Liver (tissue), 9 donors: ENCODE measurements around the gene PLCD3. TPM values are rescaled to one million over a fixed set of nuclear protein-coding genes. Genes with fewer than 3 reads are reported as not detected.
A peak's percentile ranks its signal among the peaks of the same experiment; 100 is the strongest.

Source experiments
- DNase-seq: peaks from one replicate; pipeline ENCODE4 v3.0.0-alpha.2; 2017; ENCODE audit warnings: low spot score
- H3K27ac ChIP-seq, 2 donors: one replicate each; pipeline ENCODE4 v1.7.0; 2013; ENCODE audit warnings: inconsistent platforms in 2 of 2, low read length in 2 of 2, control low read depth in 1 of 2, low read depth in 1 of 2, mild to moderate bottlenecking in 1 of 2
- H3K27me3 ChIP-seq, 4 donors: one replicate each; pipeline versions ENCODE4 v1.6.1 to v1.7.0; 2013; ENCODE audit warnings: low read length in 3 of 4, inconsistent platforms in 1 of 4, mild to moderate bottlenecking in 1 of 4, moderate library complexity in 1 of 4; ENCODE audit not compliant: control insufficient read depth in 4 of 4, insufficient read depth in 4 of 4
- H3K36me3 ChIP-seq, 4 donors: one replicate each; pipeline versions ENCODE4 v1.6.1 to v1.7.0; 2013; ENCODE audit warnings: low read length in 3 of 4, mild to moderate bottlenecking in 3 of 4, low read depth in 1 of 4, moderate library complexity in 1 of 4; ENCODE audit not compliant: control insufficient read depth in 4 of 4, insufficient read depth in 3 of 4
- H3K4me1 ChIP-seq, 4 donors: one replicate each; pipeline versions ENCODE4 v1.6.1 to v1.7.0; 2013; ENCODE audit warnings: low read length in 3 of 4, mild to moderate bottlenecking in 3 of 4, moderate library complexity in 1 of 4; ENCODE audit not compliant: control insufficient read depth in 4 of 4, insufficient read depth in 4 of 4
- H3K4me3 ChIP-seq, 3 donors: one replicate each; pipeline versions ENCODE4 v1.6.1 to v1.7.0; 2013; ENCODE audit warnings: low read length in 3 of 3, control low read depth in 1 of 3, low read depth in 1 of 3, mild to moderate bottlenecking in 1 of 3
- H3K9ac ChIP-seq, 2 donors: one replicate each; pipeline ENCODE4 v1.7.0; 2013; ENCODE audit warnings: low read length in 2 of 2, mild to moderate bottlenecking in 2 of 2, moderate library complexity in 2 of 2, control low read depth in 1 of 2, low read depth in 1 of 2
- H3K9me3 ChIP-seq, 4 donors: one replicate each; pipeline versions ENCODE4 v1.6.1 to v1.7.0; 2013; ENCODE audit warnings: low read length in 3 of 4; ENCODE audit not compliant: control insufficient read depth in 4 of 4
- ATF3 ChIP-seq: IDR thresholded peaks from 2 replicates; pipeline ENCODE4 v1.6.1; 2016; ENCODE audit warnings: antibody characterized with exemption
- CTCF ChIP-seq: fragments of 150-350 bp; IDR thresholded peaks from 2 replicates; pipeline ENCODE4 v1.5.1; 2017; ENCODE audit warnings: improper control_type of control experiment, low read depth, low read length; ENCODE audit not compliant: missing input control
- EGR1 ChIP-seq, 2 donors: IDR thresholded peaks; 2 replicates each; pipeline ENCODE4 v1.6.1; 2016 to 2018; ENCODE audit warnings: antibody characterized with exemption in 2 of 2, low read depth in 2 of 2
- FOXA1 ChIP-seq: IDR thresholded peaks from 2 replicates; pipeline ENCODE4 v1.6.1; 2016; ENCODE audit warnings: antibody characterized with exemption
- FOXA2 ChIP-seq: IDR thresholded peaks from 2 replicates; pipeline ENCODE4 v1.6.1; 2016; ENCODE audit warnings: antibody characterized with exemption
- GABPA ChIP-seq, 2 donors: IDR thresholded peaks in 1 of 2; conservative IDR thresholded peaks in 1 of 2; 2 replicates each; pipeline ENCODE4 v1.6.1; 2016; ENCODE audit warnings: antibody characterized with exemption in 2 of 2, mild to moderate bottlenecking in 1 of 2, moderate library complexity in 1 of 2
- HNF4A ChIP-seq, 2 donors: conservative IDR thresholded peaks; 2 replicates each; pipeline ENCODE4 v1.6.1; 2016; ENCODE audit warnings: antibody characterized with exemption in 2 of 2, mild to moderate bottlenecking in 2 of 2
- HNF4G ChIP-seq: IDR thresholded peaks from 2 replicates; pipeline ENCODE4 v1.6.1; 2016; ENCODE audit warnings: antibody characterized with exemption
- JUND ChIP-seq, 2 donors: IDR thresholded peaks; 2 replicates each; pipeline ENCODE4 v1.6.1; 2016; ENCODE audit warnings: antibody characterized with exemption in 2 of 2
- NR2F2 ChIP-seq: IDR thresholded peaks from 2 replicates; pipeline ENCODE4 v1.6.1; 2016; ENCODE audit warnings: antibody characterized with exemption
- RAD21 ChIP-seq, 2 donors: IDR thresholded peaks; 2 replicates each; pipeline ENCODE4 v1.6.1; 2016; ENCODE audit warnings: antibody characterized with exemption in 2 of 2, mild to moderate bottlenecking in 2 of 2
- RXRA ChIP-seq, 2 donors: IDR thresholded peaks; 2 replicates each; pipeline ENCODE4 v1.6.1; 2017 to 2018; ENCODE audit warnings: antibody characterized with exemption in 2 of 2, mild to moderate bottlenecking in 1 of 2
- SP1 ChIP-seq: IDR thresholded peaks from 2 replicates; pipeline ENCODE4 v1.6.1; 2018; ENCODE audit warnings: antibody characterized with exemption, mild to moderate bottlenecking
- TAF1 ChIP-seq: conservative IDR thresholded peaks from 2 replicates; pipeline ENCODE4 v1.6.1; 2016; ENCODE audit warnings: antibody characterized with exemption, mild to moderate bottlenecking
- YY1 ChIP-seq: IDR thresholded peaks from 2 replicates; pipeline ENCODE4 v1.6.1; 2016; ENCODE audit warnings: antibody characterized with exemption, mild to moderate bottlenecking
- ZBTB33 ChIP-seq: IDR thresholded peaks from 2 replicates; pipeline ENCODE4 v1.6.1; 2016; ENCODE audit warnings: antibody characterized with exemption
- WGBS: extraction: QIAGEN DNeasy Blood & Tissue Kit; methylation state at CpG from one replicate; pipeline ENCODE4 v1.1.7; 2013; 5-methylcytosine and 5-hydroxymethylcytosine counted together
- polyA plus RNA-seq, 2 donors: library from polyadenylated mRNA; stranded (reverse) in 1 of 2; unstranded in 1 of 2; fragments of 200-250 nt in 1 of 2; fragments of >200 nt in 1 of 2; fragmentation: Nextera tagmentation in 1 of 2; extraction: Ambion mirVana in 1 of 2; gene quantifications; one replicate each; pipeline versions ENCODE4 v1.2.1 to v1.2.3, GENCODE V29; 2013 to 2015
- total RNA-seq, 2 donors: library from RNA; depleted of rRNA; stranded (reverse); fragments of >200 nt; gene quantifications; one replicate each; pipeline ENCODE4 v1.2.3, GENCODE V29; 2014
- TF ChIP-seq, protein P1 (sequence below): IDR thresholded peaks from 2 replicates; pipeline ENCODE4 v1.6.1; 2016; ENCODE audit warnings: antibody characterized with exemption, mild to moderate bottlenecking
- TF ChIP-seq, protein P2 (sequence below): IDR thresholded peaks from 2 replicates; pipeline ENCODE4 v1.6.1; 2016; ENCODE audit warnings: antibody characterized with exemption
- donor health status: healthy.
- donor health status: healthy.
- donor health status: healthy.
- donor health status: healthy.
- donor health status: healthy.

PLCD3 gene
- total and polyA plus RNA-seq, 4 donors, result 0.28 to 2.3 (median 1.4) TPM

DNA sequence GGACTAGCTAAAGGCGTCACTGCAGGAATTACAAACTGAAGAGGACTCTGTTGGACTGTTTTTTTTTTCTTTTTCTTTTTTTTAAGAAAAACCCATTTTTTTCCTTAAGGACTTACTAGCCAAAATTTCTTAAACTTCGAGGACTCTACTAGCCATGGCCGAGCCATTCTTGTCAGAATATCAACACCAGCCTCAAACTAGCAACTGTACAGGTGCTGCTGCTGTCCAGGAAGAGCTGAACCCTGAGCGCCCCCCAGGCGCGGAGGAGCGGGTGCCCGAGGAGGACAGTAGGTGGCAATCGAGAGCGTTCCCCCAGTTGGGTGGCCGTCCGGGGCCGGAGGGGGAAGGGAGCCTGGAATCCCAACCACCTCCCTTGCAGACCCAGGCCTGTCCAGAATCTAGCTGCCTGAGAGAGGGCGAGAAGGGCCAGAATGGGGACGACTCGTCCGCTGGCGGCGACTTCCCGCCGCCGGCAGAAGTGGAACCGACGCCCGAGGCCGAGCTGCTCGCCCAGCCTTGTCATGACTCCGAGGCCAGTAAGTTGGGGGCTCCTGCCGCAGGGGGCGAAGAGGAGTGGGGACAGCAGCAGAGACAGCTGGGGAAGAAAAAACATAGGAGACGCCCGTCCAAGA lies 16.8 kb upstream of the PLCD3 start:
- peak; percentile 87 for DNase-seq
- Histone ChIP-seq H3K36me3 (no peaks in the 10 kb centered on the region), H3K27ac (peak overlapping the region; percentile 91 to 95), H3K9ac (peak overlapping the region; percentile 89 to 98), H3K27me3 (no peaks in the 10 kb centered on the region), H3K4me3 (peak overlapping the region; percentile 67 to 92 (median 92)), H3K9me3 (no peaks in the 10 kb centered on the region), H3K4me1 (peaks cover 3 to 49% (median 37%) of the 10 kb centered on the region in 4 donors)
- peak in 1 of 2 donors; percentile 26 for TF ChIP-seq HNF4A (conservative IDR thresholded peaks at IDR 0.05)
- no peak for TF ChIP-seq NR2F2
- TF ChIP-seq SP1, result no peak
- TF ChIP-seq TAF1, result peak; percentile 55
- no peak for TF ChIP-seq YY1
- TF ChIP-seq ZBTB33, result no peak
- peak; percentile 4 for TF ChIP-seq ATF3
- TF ChIP-seq, protein P1, sequence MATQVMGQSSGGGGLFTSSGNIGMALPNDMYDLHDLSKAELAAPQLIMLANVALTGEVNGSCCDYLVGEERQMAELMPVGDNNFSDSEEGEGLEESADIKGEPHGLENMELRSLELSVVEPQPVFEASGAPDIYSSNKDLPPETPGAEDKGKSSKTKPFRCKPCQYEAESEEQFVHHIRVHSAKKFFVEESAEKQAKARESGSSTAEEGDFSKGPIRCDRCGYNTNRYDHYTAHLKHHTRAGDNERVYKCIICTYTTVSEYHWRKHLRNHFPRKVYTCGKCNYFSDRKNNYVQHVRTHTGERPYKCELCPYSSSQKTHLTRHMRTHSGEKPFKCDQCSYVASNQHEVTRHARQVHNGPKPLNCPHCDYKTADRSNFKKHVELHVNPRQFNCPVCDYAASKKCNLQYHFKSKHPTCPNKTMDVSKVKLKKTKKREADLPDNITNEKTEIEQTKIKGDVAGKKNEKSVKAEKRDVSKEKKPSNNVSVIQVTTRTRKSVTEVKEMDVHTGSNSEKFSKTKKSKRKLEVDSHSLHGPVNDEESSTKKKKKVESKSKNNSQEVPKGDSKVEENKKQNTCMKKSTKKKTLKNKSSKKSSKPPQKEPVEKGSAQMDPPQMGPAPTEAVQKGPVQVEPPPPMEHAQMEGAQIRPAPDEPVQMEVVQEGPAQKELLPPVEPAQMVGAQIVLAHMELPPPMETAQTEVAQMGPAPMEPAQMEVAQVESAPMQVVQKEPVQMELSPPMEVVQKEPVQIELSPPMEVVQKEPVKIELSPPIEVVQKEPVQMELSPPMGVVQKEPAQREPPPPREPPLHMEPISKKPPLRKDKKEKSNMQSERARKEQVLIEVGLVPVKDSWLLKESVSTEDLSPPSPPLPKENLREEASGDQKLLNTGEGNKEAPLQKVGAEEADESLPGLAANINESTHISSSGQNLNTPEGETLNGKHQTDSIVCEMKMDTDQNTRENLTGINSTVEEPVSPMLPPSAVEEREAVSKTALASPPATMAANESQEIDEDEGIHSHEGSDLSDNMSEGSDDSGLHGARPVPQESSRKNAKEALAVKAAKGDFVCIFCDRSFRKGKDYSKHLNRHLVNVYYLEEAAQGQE, result no peak
- no peak for TF ChIP-seq FOXA2
- TF ChIP-seq RXRA (IDR thresholded peaks at IDR 0.05), result peak in 1 of 2 donors; percentile 45
- no peak for TF ChIP-seq EGR1 (IDR thresholded peaks at IDR 0.05; ENCODE audit: low read depth in 2 of 2)
- TF ChIP-seq, protein P2, sequence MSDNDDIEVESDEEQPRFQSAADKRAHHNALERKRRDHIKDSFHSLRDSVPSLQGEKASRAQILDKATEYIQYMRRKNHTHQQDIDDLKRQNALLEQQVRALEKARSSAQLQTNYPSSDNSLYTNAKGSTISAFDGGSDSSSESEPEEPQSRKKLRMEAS, result no peak
- no peak for TF ChIP-seq GABPA (IDR thresholded peaks at IDR 0.05 in 1 of 2, conservative IDR thresholded peaks at IDR 0.05 in 1 of 2)
- no peak for TF ChIP-seq FOXA1
- peak; percentile 74 to 75 for TF ChIP-seq RAD21 (IDR thresholded peaks at IDR 0.05)
- TF ChIP-seq HNF4G, result no peak
- peak; percentile 78 for TF ChIP-seq CTCF
- TF ChIP-seq JUND (IDR thresholded peaks at IDR 0.05), result no peak
- under 1% methylated on average over 32 of the region's 32 CpGs for WGBS
